Measurements from ENCODE around the gene ANGEL1. TPM values are rescaled to one million over a fixed set of nuclear protein-coding genes. Genes with fewer than 3 reads are reported as not detected.
A peak's percentile ranks its signal among the peaks of the same experiment; 100 is the strongest.

Gene ANGEL1
- total RNA-seq, 1 donor from 2014 or later, result 38.8 TPM

- Mint-ChIP-seq H3K27ac (ENCODE audit: unreplicated experiment) (no peak overlapping the region), H3K36me3 (ENCODE audit: low read depth) (peaks cover 7% of the 10 kb centered on the region), H3K27me3 (ENCODE audit: low read depth) (no peaks in the 10 kb centered on the region), H3K4me1 (peaks cover 30% of the 10 kb centered on the region), H3K4me3 (peak overlapping the region; percentile 96), H3K9me3 (no peaks in the 10 kb centered on the region)
- TF ChIP-seq, protein P1, sequence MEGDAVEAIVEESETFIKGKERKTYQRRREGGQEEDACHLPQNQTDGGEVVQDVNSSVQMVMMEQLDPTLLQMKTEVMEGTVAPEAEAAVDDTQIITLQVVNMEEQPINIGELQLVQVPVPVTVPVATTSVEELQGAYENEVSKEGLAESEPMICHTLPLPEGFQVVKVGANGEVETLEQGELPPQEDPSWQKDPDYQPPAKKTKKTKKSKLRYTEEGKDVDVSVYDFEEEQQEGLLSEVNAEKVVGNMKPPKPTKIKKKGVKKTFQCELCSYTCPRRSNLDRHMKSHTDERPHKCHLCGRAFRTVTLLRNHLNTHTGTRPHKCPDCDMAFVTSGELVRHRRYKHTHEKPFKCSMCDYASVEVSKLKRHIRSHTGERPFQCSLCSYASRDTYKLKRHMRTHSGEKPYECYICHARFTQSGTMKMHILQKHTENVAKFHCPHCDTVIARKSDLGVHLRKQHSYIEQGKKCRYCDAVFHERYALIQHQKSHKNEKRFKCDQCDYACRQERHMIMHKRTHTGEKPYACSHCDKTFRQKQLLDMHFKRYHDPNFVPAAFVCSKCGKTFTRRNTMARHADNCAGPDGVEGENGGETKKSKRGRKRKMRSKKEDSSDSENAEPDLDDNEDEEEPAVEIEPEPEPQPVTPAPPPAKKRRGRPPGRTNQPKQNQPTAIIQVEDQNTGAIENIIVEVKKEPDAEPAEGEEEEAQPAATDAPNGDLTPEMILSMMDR (conservative IDR thresholded peaks at IDR 0.05), result no peak
- no peak for DNase-seq (ENCODE audit: low read depth, low spot score)
These were observed 2.2 kb downstream of the ANGEL1 start for GRCh38 chr14:76810525-76810924.

DNA sequence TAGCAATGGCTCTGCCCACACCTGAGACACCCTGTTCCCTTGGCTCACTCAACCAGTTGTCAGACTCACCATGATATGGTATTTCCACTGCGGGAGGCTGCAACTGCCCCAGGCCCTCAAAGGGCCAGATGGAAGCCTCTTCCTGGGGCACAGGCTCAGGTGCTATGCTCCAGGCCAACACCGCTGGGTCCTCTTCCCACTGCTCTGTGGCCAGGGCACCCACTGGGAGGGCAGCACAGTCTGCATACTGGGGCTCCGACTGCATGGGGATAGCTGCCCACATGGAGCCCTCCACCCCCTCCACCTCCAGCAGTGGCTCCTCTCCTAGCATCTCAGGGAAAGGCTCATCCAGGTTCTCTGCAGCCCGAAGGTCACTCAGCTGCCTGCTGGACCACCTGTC is 3.7 kb downstream of the ANGEL1 start:
- DNase-seq (ENCODE audit: low read depth, low spot score), result no peak
- no peaks in the 10 kb centered on the region for H3K9me3 Mint-ChIP-seq

DNA sequence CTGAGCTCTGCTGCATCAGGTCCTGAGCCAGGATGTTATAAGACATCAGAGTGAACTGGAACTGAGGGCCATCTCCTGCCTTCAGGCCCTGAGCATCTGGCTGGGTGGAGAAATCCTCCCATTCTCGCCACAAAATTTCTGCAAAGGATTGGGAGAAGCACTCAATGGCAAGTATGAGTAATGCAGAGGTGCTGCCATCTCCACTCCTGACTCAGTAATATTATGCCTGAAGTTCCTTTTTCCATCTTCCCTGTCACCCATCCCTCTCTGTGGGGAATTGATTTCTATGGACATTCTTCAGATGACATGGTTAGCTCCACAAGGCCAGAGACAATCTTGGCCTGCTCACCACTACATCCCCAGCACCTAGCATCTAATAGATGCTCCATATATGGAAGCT is 4.7 kb downstream of the ANGEL1 start:
- TF ChIP-seq, protein P1 (conservative IDR thresholded peaks at IDR 0.05), result no peak
- H3K9me3 Mint-ChIP-seq, result no peaks in the 10 kb centered on the region
- no peak overlapping the region for H3K27ac Mint-ChIP-seq (ENCODE audit: unreplicated experiment)
- peaks cover 7% of the 10 kb centered on the region for H3K36me3 Mint-ChIP-seq (ENCODE audit: low read depth)
- no peak overlapping the region for H3K4me3 Mint-ChIP-seq
- no peaks in the 10 kb centered on the region for H3K27me3 Mint-ChIP-seq (ENCODE audit: low read depth)
- peaks cover 27% of the 10 kb centered on the region for H3K4me1 Mint-ChIP-seq
- DNase-seq (ENCODE audit: low read depth, low spot score), result no peak

More for the DNA sequence above, 3.7 kb downstream of the ANGEL1 start:
- peaks cover 7% of the 10 kb centered on the region for H3K36me3 Mint-ChIP-seq (ENCODE audit: low read depth)
- peak overlapping the region; percentile 74 for H3K4me3 Mint-ChIP-seq
- peaks cover 30% of the 10 kb centered on the region for H3K4me1 Mint-ChIP-seq
- TF ChIP-seq, protein P1 (conservative IDR thresholded peaks at IDR 0.05), result no peak
- H3K27ac Mint-ChIP-seq (ENCODE audit: unreplicated experiment), result no peak overlapping the region
- H3K27me3 Mint-ChIP-seq (ENCODE audit: low read depth), result no peaks in the 10 kb centered on the region

DNA sequence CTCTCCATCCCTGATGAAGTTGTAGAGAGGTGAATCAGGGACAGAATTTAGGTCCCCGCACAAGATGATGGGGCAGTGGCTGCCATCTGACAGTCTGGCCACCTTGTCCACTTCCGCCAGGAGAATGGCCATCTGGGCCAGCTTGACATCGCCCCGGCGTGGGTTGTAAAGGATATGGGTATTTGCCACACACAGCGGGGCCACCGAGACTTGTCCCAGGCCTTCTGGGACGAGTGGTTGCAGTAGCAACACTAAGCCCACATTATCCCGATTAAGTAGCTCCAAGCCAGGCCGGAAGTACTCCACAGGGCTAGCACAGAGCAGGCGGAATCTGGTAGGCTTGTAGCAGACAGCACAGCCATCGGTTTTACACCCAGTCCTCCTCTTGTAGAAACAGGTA is 6.2 kb downstream of the ANGEL1 start:
- Mint-ChIP-seq H3K4me1 (peaks cover 18% of the 10 kb centered on the region), H3K27me3 (ENCODE audit: low read depth) (no peaks in the 10 kb centered on the region), H3K36me3 (ENCODE audit: low read depth) (peaks cover 18% of the 10 kb centered on the region), H3K9me3 (no peaks in the 10 kb centered on the region), H3K4me3 (no peak overlapping the region), H3K27ac (ENCODE audit: unreplicated experiment) (no peak overlapping the region)
- TF ChIP-seq, protein P1 (conservative IDR thresholded peaks at IDR 0.05), result no peak
- DNase-seq (ENCODE audit: low read depth, low spot score), result no peak

- TF ChIP-seq, protein P1 (conservative IDR thresholded peaks at IDR 0.05), result no peak
- no peak for DNase-seq (ENCODE audit: low read depth, low spot score)
- peaks cover 36% of the 10 kb centered on the region for H3K36me3 Mint-ChIP-seq (ENCODE audit: low read depth)
- no peaks in the 10 kb centered on the region for H3K4me1 Mint-ChIP-seq
- H3K4me3 Mint-ChIP-seq, result no peak overlapping the region
- H3K27me3 Mint-ChIP-seq (ENCODE audit: low read depth), result no peaks in the 10 kb centered on the region
- H3K27ac Mint-ChIP-seq (ENCODE audit: unreplicated experiment), result no peak overlapping the region
- peaks cover 7% of the 10 kb centered on the region for H3K9me3 Mint-ChIP-seq
These were observed 18.7 kb downstream of the ANGEL1 start for GRCh38 chr14:76793956-76794355.

GRCh38 chr14:76793324-76793723 is 19.4 kb downstream of the ANGEL1 start:
- H3K36me3 Mint-ChIP-seq (ENCODE audit: low read depth), result peaks cover 40% of the 10 kb centered on the region
- TF ChIP-seq, protein P1 (conservative IDR thresholded peaks at IDR 0.05), result no peak

More at GRCh38 chr14:76793324-76793723, 19.4 kb downstream of the ANGEL1 start:
- H3K4me3 Mint-ChIP-seq, result no peak overlapping the region
- peaks cover 7% of the 10 kb centered on the region for H3K9me3 Mint-ChIP-seq
- H3K4me1 Mint-ChIP-seq, result no peaks in the 10 kb centered on the region
- DNase-seq (ENCODE audit: low read depth, low spot score), result no peak
- no peaks in the 10 kb centered on the region for H3K27me3 Mint-ChIP-seq (ENCODE audit: low read depth)
- no peak overlapping the region for H3K27ac Mint-ChIP-seq (ENCODE audit: unreplicated experiment)
